GM12864 (cell line): ENCODE results near the gene SHISAL1.

Source experiments
- DNase-seq: peaks from one replicate; pipeline ENCODE4 v3.0.0-alpha.2; 2011; ENCODE audit warnings: low read depth
- H3K4me3 ChIP-seq: 2 replicates; pipeline ENCODE4 v1.5.1; 2011; ENCODE audit warnings: mild to moderate bottlenecking, low read depth, low read length, control low read depth
- TF ChIP-seq, protein P1 (sequence below): IDR thresholded peaks from 2 replicates; pipeline ENCODE4 v1.5.1; 2011; ENCODE audit warnings: low read depth, mild to moderate bottlenecking, moderate library complexity, low read length, control low read depth, inconsistent platforms; ENCODE audit errors: missing control alignments

SHISAL1 gene

DNA sequence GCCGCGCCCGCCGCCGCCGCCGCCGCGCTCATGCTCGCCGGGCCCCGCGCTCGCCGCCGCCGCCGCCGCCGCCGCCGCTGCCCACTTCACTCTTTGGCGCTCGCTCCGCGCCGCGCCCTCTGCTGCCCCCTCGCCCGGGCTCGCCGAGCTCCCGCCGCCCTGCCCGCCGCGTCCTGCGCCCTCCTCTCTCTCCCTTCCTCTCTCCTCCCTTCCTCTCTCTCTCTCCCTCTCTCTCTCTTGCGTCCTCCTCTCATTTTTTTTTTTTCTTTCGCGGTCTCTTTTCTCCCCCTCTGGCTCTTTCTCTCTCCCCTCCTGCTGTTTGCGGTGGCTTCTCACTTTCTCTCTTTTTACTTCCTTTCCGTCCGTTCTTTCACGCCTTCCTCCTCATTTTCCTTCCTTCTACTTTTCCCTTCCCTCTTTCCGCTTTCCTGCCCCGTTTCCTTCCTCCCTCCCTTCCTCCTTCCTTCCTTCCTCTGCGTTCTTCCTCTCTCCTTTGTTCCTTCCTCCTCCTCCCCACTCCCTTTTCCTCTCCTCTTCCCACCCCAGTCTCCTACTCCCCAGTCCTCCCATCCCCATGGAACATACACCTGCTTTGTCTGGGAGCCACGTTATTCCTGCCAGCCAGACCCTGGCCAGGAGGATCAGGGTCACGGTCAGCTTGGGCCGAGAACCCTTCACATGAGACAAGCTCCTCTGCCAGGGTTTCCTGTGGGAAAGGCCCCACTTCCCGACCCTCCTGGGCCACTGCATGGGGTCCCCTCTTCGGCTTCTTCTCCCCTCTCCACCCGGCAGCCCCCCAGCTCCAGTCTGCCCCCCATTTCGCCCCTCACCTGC is 19.3 kb upstream of the SHISAL1 start:
- DNase-seq: no peak

DNA sequence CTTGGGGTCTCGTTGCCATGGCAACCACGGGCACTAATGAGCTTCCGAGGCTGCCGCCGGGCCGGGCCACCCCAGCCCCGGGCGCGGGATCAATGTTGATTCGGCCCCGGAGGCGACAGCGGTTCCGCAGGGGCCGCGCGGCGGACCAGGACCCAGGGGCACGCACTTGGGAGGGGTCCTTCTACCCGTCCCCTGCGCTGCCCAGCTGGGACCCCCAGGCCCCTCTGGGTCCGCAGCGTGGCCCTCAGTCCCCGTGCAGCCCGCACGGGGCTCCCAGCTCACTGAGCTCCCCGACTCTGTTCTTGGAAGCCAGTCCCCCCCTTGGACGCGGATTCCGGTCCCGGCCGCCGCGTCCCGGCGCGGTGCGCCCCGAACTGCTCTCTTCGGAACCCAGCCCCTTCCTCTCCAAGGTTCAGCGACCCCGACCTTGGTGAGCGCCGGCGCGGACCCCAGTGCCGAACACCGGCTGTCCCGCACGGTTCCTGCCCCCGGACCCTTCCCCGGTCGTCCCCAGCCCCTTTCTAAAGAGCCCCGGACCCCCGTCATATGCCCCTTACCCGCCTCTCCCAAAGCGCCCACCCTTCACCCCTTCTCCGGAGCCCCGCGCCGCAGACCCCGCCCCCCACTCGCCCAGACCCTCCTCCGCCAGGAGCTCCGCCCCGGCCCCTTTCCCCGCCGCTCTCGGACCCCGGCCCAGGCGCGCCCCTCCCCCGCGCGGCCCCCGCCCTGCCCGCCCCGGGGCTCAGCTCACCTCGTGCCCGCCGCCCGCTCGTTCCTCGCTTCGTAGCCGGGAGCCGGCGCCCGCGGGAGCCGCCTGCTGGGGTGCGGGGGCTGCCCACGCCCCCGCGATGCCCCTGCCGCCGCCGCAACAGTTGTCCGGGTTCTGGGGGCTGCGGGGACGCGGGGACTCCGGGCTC is 18.3 kb upstream of the SHISAL1 start:
- TF ChIP-seq, protein P1, sequence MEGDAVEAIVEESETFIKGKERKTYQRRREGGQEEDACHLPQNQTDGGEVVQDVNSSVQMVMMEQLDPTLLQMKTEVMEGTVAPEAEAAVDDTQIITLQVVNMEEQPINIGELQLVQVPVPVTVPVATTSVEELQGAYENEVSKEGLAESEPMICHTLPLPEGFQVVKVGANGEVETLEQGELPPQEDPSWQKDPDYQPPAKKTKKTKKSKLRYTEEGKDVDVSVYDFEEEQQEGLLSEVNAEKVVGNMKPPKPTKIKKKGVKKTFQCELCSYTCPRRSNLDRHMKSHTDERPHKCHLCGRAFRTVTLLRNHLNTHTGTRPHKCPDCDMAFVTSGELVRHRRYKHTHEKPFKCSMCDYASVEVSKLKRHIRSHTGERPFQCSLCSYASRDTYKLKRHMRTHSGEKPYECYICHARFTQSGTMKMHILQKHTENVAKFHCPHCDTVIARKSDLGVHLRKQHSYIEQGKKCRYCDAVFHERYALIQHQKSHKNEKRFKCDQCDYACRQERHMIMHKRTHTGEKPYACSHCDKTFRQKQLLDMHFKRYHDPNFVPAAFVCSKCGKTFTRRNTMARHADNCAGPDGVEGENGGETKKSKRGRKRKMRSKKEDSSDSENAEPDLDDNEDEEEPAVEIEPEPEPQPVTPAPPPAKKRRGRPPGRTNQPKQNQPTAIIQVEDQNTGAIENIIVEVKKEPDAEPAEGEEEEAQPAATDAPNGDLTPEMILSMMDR: no peak
- DNase-seq: no peak
- no peak overlapping the region for H3K4me3 ChIP-seq

More for the DNA sequence above, 19.3 kb upstream of the SHISAL1 start:
- TF ChIP-seq, protein P1: no peak
- no peak overlapping the region for H3K4me3 ChIP-seq

GRCh38 chr22:44330188-44330743 is 17.5 kb upstream of the SHISAL1 start:
- no peak for DNase-seq
- TF ChIP-seq, protein P1: no peak

DNA sequence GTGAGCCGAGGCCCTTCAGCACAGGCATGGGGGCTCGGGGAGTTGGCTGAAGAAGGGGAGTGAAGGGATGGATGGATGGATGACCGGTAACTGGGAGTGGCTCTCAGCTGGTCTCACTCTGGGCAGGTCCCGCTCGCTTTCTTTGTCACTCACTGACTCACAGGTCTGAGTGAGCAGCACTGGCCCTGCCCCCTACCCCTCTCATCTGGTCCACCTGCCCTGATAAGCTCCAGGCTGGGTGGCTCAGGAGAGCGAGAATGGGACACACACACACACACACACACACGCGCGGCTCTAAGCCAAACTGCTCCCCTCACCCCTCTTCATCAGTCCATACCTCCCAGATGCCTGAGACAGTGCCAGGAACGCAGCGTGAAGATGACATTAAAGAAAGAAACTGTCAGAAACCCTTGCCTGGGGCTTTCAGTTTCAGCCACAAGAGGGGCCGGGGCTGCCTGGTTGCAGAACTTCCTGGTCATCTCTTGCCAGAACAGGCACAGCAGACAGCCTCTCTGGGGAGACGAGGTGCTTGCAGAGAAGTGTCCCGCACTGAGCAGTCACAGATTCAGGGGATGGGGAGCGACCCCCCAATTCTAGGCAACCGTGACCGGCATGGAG is 16.5 kb upstream of the SHISAL1 start:
- TF ChIP-seq, protein P1: no peak
- H3K4me3 ChIP-seq: no peak overlapping the region
- peak; percentile 51 for DNase-seq

More at GRCh38 chr22:44330188-44330743, 17.5 kb upstream of the SHISAL1 start:
- no peak overlapping the region for H3K4me3 ChIP-seq

GRCh38 chr22:44328762-44329161 is 16.0 kb upstream of the SHISAL1 start:
- DNase-seq: no peak
- TF ChIP-seq, protein P1: no peak
- no peak overlapping the region for H3K4me3 ChIP-seq

DNA sequence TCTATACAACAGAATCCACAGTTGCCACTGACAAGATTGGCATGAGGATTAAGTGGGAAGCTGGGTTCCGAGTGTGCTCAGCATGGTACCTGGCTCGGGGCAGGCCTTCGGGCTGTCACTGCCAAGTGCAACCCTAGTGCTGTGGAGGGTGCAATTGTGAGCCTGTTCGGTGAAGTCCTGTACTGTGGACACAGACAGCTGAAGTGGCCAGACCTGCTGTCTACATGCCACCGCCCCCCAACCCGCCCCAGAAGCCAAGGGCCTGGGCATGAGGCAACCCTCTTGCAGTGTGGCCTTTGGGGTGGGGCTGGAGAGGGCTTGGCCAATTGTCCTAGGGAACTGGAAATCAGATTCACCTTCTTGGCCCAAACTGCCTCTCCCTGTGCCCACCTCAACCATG is 15.6 kb upstream of the SHISAL1 start:
- TF ChIP-seq, protein P1: no peak
- DNase-seq: no peak
- H3K4me3 ChIP-seq: no peak overlapping the region
